Tibial artery (tissue), 4 donors: ENCODE results near the gene CHRDL2.
A peak's percentile ranks its signal among the peaks of the same experiment; 100 is the strongest.

Experiments
- DNase-seq, 2 donors: peaks; one replicate each; pipeline ENCODE4 v3.0.0-alpha.2; 2019
- H3K27ac ChIP-seq, 2 donors: fragments of 200-600 bp; sonication (generic) in 1 of 2; 1 replicate in 1 of 2; 2 replicates in 1 of 2; pipeline ENCODE4 v1.5.1; 2018 to 2019; ENCODE audit warnings: mild to moderate bottlenecking in 1 of 2
- H3K27me3 ChIP-seq, 2 donors: fragments of 200-600 bp; sonication (generic) in 1 of 2; one replicate each; pipeline versions ENCODE4 v1.5.1 to v1.6.0; 2016 to 2019
- H3K36me3 ChIP-seq, 3 donors: fragments of 200-600 bp; sonication (generic) in 2 of 3; one replicate each; pipeline ENCODE4 v1.5.1; 2016 to 2019; ENCODE audit warnings: mild to moderate bottlenecking in 2 of 3
- H3K4me1 ChIP-seq, 4 donors: fragments of 200-600 bp; sonication (generic) in 2 of 4; 1 replicate in 3 of 4; 2 replicates in 1 of 4; pipeline ENCODE4 v1.5.1; 2016 to 2019
- H3K4me3 ChIP-seq, 2 donors: fragments of 200-600 bp; sonication (generic) in 1 of 2; 1 replicate in 1 of 2; 2 replicates in 1 of 2; pipeline ENCODE4 v1.5.1; 2018 to 2019; ENCODE audit warnings: mild to moderate bottlenecking in 2 of 2
- H3K9me3 ChIP-seq, 3 donors: fragments of 200-600 bp; sonication (generic) in 1 of 3; one replicate each; pipeline ENCODE4 v1.5.1; 2016 to 2019
- CTCF ChIP-seq, 2 experiments: fragments of 200-600 bp in 1 of 2; fragments of 450-650 bp in 1 of 2; IDR thresholded peaks; one replicate each; pipeline ENCODE4 v1.5.1; 2017 to 2019; ENCODE audit warnings: antibody characterized with exemption in 2 of 2, mild to moderate bottlenecking in 1 of 2, moderate library complexity in 1 of 2
- intact Hi-C: fragments of 100-400 bp; cut with DNase I; formaldehyde crosslinking; loops from one replicate; pipeline ENCODE4 v1.15.0; 2023; ENCODE audit warnings: low total_unique reads

The CHRDL2 gene

DNA sequence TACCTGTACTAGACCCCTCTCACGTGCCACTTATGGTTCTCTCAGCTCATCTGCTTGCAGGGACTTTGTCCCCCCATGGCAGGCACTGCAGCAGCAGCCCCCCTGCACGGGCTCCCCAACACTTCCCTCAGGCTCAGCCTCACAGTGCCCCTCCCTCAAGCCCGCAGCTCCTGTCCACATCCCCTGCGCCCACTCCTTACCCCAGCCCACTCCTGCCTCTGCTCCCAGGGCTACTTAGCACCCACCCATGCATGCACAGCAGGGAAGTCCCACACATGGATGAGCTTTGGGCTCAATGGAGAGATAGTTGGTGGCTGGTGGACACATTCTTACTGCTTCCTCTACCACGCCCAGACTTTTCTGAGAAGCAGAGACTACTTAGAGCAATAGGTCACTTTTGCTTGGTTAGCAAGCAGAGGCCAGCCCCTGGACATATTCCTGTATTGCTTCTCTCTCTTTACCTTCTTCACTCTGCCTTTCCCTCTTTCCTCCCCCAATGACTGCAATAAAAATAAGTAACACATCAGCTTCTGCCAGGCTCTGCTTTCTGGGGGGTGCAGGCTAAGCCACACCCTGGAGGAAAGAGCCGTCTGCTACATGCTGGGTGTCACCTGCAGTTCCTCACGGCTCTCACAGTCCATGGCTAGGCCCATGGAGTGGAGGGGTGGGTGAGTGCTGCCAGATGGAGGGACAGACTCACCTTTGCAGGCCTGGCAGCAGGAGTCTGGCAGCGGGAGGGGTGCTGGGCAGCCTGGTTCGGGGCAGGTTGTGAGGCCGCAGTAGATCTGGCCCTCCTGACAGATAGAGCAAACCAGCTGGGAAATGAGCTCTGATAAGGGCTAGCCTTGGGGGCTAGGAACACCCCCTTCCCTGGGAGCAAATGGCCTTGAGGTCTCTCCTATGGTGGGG lies 23.4 kb downstream of the CHRDL2 start:
- TF ChIP-seq CTCF (IDR thresholded peaks at IDR 0.05), result no peak
- Histone ChIP-seq H3K27me3 (no peaks in the 10 kb centered on the region), H3K27ac (no peak overlapping the region), H3K4me3 (no peak overlapping the region), H3K4me1 (no peaks in the 10 kb centered on the region), H3K36me3 (no peaks in the 10 kb centered on the region), H3K9me3 (no peaks in the 10 kb centered on the region)
- intact Hi-C loops, result no loop called here
- DNase-seq, result no peak

- DNase-seq, result no peak
- no peak overlapping the region for H3K4me3 ChIP-seq
- H3K27me3 ChIP-seq, result no peaks in the 10 kb centered on the region
- no peaks in the 10 kb centered on the region for H3K36me3 ChIP-seq
- H3K4me1 ChIP-seq, result no peaks in the 10 kb centered on the region
- no peak overlapping the region for H3K27ac ChIP-seq
- TF ChIP-seq CTCF (IDR thresholded peaks at IDR 0.05), result no peak
- intact Hi-C loops, result no loop called here
- no peaks in the 10 kb centered on the region for H3K9me3 ChIP-seq
Measured at GRCh38 chr11:74707182-74707581, 24.0 kb downstream of the CHRDL2 start.

- Histone ChIP-seq H3K27me3 (no peaks in the 10 kb centered on the region), H3K4me3 (no peak overlapping the region)
- intact Hi-C loops, result no loop called here
Measured at GRCh38 chr11:74703211-74703610, 28.0 kb downstream of the CHRDL2 start.

GRCh38 chr11:74702383-74703007 lies 28.7 kb downstream of the CHRDL2 start:
- peak; percentile 65 to 81 for DNase-seq
- no peak overlapping the region for H3K4me3 ChIP-seq
- H3K4me1 ChIP-seq, result peaks cover 0 to 5% (median 2%) of the 10 kb centered on the region in 4 donors
- intact Hi-C loops, result no loop called here
- no peak overlapping the region for H3K27ac ChIP-seq
- H3K9me3 ChIP-seq, result no peaks in the 10 kb centered on the region
- H3K36me3 ChIP-seq, result no peaks in the 10 kb centered on the region
- H3K27me3 ChIP-seq, result no peaks in the 10 kb centered on the region
- peak; percentile 77 to 90 for TF ChIP-seq CTCF (IDR thresholded peaks at IDR 0.05)

More at GRCh38 chr11:74703211-74703610, 28.0 kb downstream of the CHRDL2 start:
- Histone ChIP-seq H3K9me3 (no peaks in the 10 kb centered on the region), H3K36me3 (no peaks in the 10 kb centered on the region), H3K4me1 (no peaks in the 10 kb centered on the region), H3K27ac (no peak overlapping the region)
- no peak for DNase-seq
- no peak for TF ChIP-seq CTCF (IDR thresholded peaks at IDR 0.05)

GRCh38 chr11:74701351-74701750 lies 29.9 kb downstream of the CHRDL2 start:
- H3K4me1 ChIP-seq, result peaks cover 0 to 16% (median 10%) of the 10 kb centered on the region in 4 donors
- H3K9me3 ChIP-seq, result no peaks in the 10 kb centered on the region
- intact Hi-C loops, result no loop called here
- DNase-seq, result no peak
- H3K27ac ChIP-seq, result no peak overlapping the region
- no peaks in the 10 kb centered on the region for H3K36me3 ChIP-seq
- no peaks in the 10 kb centered on the region for H3K27me3 ChIP-seq
- no peak overlapping the region for H3K4me3 ChIP-seq
- no peak for TF ChIP-seq CTCF (IDR thresholded peaks at IDR 0.05)
